Measurements from ENCODE around the gene GJD3. TPM values are rescaled to one million over a fixed set of nuclear protein-coding genes. Genes with fewer than 3 reads are reported as not detected.

The GJD3 gene
- polyA plus RNA-seq, 1 donor from 2014 or later: not detected

- no peaks in the 10 kb centered on the region for H3F3A ChIP-seq (ENCODE audit: insufficient read depth, low read length, poor library complexity, severe bottlenecking)
- TF ChIP-seq SMC3 (conservative IDR thresholded peaks at IDR 0.05; ENCODE audit: poor library complexity): no peak
- no peak for TF ChIP-seq TAF1 (IDR thresholded peaks at IDR 0.05; ENCODE audit: low read depth)
- TF ChIP-seq MXI1 (conservative IDR thresholded peaks at IDR 0.05; ENCODE audit: poor library complexity, severe bottlenecking): no peak
- TF ChIP-seq POLR2AphosphoS5 (IDR thresholded peaks at IDR 0.05): no peak
- H3K9me3 ChIP-seq (ENCODE audit: low read length): no peaks in the 10 kb centered on the region
- no peaks in the 10 kb centered on the region for H3K9me2 ChIP-seq (ENCODE audit: insufficient read depth, low read length)
- no peak overlapping the region for H2AFZ ChIP-seq (ENCODE audit: low read depth, low read length)
- no peak overlapping the region for H3K4me3 ChIP-seq (ENCODE audit: low read length)
- H3K79me2 ChIP-seq (replicated peaks; ENCODE audit: insufficient read depth, low read length): no peaks in the 10 kb centered on the region
- H4K20me1 ChIP-seq (ENCODE audit: insufficient read depth): no peaks in the 10 kb centered on the region
- no peaks in the 10 kb centered on the region for H3K27me3 ChIP-seq (ENCODE audit: insufficient read depth, low read depth, low read length)
- no peak overlapping the region for H3K4me2 ChIP-seq (ENCODE audit: low read length)
- no peak overlapping the region for H3K9ac ChIP-seq (ENCODE audit: low read length)
- no peaks in the 10 kb centered on the region for H3K36me3 ChIP-seq (ENCODE audit: insufficient read depth, low read length)
- H3K27ac ChIP-seq (ENCODE audit: low read length): no peak overlapping the region
These were observed 38.3 kb downstream of the GJD3 start for GRCh38 chr17:40326014-40326831.

GRCh38 chr17:40325156-40326013 lies 39.2 kb downstream of the GJD3 start:
- H3K4me2 ChIP-seq (ENCODE audit: low read length): no peak overlapping the region
- no peaks in the 10 kb centered on the region for H4K20me1 ChIP-seq (ENCODE audit: insufficient read depth)
- H3K9me3 ChIP-seq (ENCODE audit: low read length): no peaks in the 10 kb centered on the region

More at GRCh38 chr17:40325156-40326013, 39.2 kb downstream of the GJD3 start:
- TF ChIP-seq SMC3 (conservative IDR thresholded peaks at IDR 0.05; ENCODE audit: poor library complexity) (no peak), MXI1 (conservative IDR thresholded peaks at IDR 0.05; ENCODE audit: poor library complexity, severe bottlenecking) (no peak), REST (IDR thresholded peaks at IDR 0.05; ENCODE audit: borderline replicate concordance) (no peak), POLR2AphosphoS5 (IDR thresholded peaks at IDR 0.05) (no peak), CTCF (IDR thresholded peaks at IDR 0.05; ENCODE audit: poor library complexity, severe bottlenecking) (no peak), TAF1 (IDR thresholded peaks at IDR 0.05; ENCODE audit: low read depth) (no peak), EZH2 (IDR thresholded peaks at IDR 0.05; ENCODE audit: borderline replicate concordance, insufficient read depth, low read length, poor library complexity, severe bottlenecking) (no peak), RAD21 (conservative IDR thresholded peaks at IDR 0.05) (no peak), EP300 (conservative IDR thresholded peaks at IDR 0.05; ENCODE audit: poor library complexity, severe bottlenecking) (no peak)
- H3K36me3 ChIP-seq (ENCODE audit: insufficient read depth, low read length): no peaks in the 10 kb centered on the region
- no peak overlapping the region for H3K9ac ChIP-seq (ENCODE audit: low read length)
- H3K27me3 ChIP-seq (ENCODE audit: insufficient read depth, low read depth, low read length): no peaks in the 10 kb centered on the region
- no peaks in the 10 kb centered on the region for H3K9me2 ChIP-seq (ENCODE audit: insufficient read depth, low read length)
- H3K4me3 ChIP-seq (ENCODE audit: low read length): no peak overlapping the region
- H3K79me2 ChIP-seq (replicated peaks; ENCODE audit: insufficient read depth, low read length): no peaks in the 10 kb centered on the region
- H3F3A ChIP-seq (ENCODE audit: insufficient read depth, low read length, poor library complexity, severe bottlenecking): no peaks in the 10 kb centered on the region
- H3K27ac ChIP-seq (ENCODE audit: low read length): no peak overlapping the region
- H2AFZ ChIP-seq (ENCODE audit: low read depth, low read length): no peak overlapping the region

Measured in neural cell (in vitro differentiated cells).